ENCODE measurements around the gene SEZ6.
A peak's percentile ranks its signal among the peaks of the same experiment; 100 is the strongest.
"Not testable (repeated sequence)": the region's sequence is repeated elsewhere in the genome, so short reads cannot be mapped to it uniquely, and the experiment has no call there.

The SEZ6 gene

GRCh38 chr17:28935744-28936460 lies 69.9 kb downstream of the SEZ6 start:
- DNase-seq (ENCODE audit: low read depth): no peak

DNA sequence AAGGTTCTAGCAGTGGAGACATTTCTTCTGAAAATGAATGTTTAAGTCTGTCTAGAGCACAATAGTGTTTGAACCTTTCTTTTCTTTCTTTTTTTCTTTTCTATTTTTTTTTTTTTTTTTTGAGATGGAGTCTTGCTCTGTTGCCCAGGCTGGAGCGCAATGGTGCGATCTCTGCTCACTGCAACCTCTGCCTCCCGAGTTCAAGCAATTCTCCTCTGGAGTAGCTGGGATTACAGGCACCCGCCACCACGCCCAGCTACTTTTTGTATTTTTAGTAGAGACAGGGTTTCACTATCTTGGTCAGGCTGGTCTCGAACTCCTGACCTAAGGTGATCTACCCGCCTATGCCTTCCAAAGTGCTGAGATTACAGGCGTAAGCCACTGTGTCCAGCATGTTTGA lies 71.3 kb downstream of the SEZ6 start:
- DNase-seq (ENCODE audit: low read depth): not testable (repeated sequence)

- DNase-seq (ENCODE audit: low read depth): no peak
Measured at GRCh38 chr17:28929787-28930186, 76.0 kb downstream of the SEZ6 start.

- DNase-seq (ENCODE audit: low read depth): no peak
Measured at GRCh38 chr17:28928061-28928460, 77.8 kb downstream of the SEZ6 start.

DNA sequence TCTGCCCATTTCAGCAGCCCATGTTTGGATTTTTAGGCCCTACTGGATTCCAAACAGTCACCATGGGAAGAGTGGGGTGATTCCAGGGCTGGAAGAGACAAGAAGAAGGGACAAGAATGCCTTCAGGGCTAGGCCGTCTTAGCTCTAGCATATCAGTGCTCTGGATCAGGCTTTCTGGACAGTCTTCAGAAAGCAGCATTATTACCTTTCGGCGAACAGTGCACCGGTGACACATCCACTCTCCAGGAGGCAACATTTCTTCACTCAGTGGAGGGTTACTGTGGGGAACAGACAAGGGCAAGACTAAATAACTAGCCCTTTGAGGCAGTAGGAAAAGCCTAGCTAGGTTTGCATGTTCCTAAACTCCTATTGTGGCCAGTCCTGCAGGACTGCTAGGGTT lies 79.0 kb downstream of the SEZ6 start:
- DNase-seq (ENCODE audit: low read depth): no peak

- DNase-seq (ENCODE audit: low read depth): no peak
Measured at GRCh38 chr17:28926366-28926765, 79.5 kb downstream of the SEZ6 start.

GRCh38 chr17:28925912-28926365 lies 79.9 kb downstream of the SEZ6 start:
- DNase-seq (ENCODE audit: low read depth): peak; percentile 80

DNA sequence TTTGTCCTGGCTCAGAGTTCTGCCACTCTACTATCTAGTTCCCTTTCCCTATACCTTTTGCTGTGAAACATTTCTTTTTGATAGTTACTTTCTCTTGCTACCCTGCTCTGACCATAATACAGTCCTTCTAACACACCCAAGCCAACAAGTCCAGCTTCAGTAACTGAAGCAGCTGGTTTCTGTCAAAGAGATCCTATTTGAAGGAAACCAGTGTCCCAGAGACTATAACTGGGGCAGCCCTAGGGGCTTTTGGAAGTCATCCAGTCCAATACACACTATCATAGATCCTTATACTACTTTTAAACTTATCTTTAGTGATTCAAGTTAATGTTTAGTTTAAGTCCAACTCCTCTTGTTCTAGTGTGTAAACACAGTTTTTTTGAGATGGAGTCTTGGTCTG lies 85.6 kb downstream of the SEZ6 start:
- no peak for DNase-seq (ENCODE audit: low read depth)

DNA sequence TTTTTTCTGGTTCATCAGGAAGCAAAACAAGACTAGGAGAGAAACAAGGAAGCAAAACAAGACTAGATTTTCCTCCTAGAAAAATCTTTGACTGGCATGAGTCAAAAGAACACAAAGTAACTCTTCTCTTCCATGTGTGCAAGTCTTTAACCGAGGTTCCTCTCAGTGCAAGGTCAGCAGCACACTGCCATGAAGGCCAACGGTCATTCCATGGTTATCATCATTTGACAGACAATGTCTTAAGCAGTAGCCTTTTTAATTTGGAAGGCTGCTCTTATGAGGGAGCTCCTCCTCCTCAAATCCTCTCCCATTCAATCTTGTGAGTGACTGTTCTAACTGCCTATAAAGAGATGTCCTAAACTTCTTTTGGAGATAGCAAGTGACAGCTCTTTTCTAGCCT lies 87.5 kb downstream of the SEZ6 start:
- no peak for DNase-seq (ENCODE audit: low read depth)

DNA sequence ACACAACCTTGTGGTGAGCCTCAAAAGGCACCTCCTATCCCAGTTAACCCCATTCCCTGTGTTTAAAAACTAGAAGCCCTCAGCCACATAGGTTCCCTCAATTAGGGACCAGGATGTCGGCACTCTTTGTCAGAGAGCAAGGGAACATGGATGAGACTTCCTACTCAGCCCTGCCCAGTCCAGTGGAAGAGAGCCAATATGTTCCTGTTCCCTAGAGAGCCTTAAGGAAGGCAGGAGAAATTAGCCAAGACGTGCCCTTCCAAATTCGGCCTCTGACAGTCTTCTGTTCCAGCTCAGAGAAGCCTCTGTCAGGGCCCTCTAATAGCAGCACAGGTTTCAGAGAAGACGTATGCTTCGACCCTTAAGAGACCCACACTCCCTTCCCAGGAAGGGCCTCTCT lies 88.4 kb downstream of the SEZ6 start:
- no peak for DNase-seq (ENCODE audit: low read depth)

GRCh38 chr17:28917029-28917428 lies 88.8 kb downstream of the SEZ6 start:
- DNase-seq (ENCODE audit: low read depth): no peak

GRCh38 chr17:28916302-28916934 lies 89.4 kb downstream of the SEZ6 start:
- DNase-seq (ENCODE audit: low read depth): no peak

- no peak for DNase-seq (ENCODE audit: low read depth)
Measured at GRCh38 chr17:28912938-28913333, 92.9 kb downstream of the SEZ6 start.

DNA sequence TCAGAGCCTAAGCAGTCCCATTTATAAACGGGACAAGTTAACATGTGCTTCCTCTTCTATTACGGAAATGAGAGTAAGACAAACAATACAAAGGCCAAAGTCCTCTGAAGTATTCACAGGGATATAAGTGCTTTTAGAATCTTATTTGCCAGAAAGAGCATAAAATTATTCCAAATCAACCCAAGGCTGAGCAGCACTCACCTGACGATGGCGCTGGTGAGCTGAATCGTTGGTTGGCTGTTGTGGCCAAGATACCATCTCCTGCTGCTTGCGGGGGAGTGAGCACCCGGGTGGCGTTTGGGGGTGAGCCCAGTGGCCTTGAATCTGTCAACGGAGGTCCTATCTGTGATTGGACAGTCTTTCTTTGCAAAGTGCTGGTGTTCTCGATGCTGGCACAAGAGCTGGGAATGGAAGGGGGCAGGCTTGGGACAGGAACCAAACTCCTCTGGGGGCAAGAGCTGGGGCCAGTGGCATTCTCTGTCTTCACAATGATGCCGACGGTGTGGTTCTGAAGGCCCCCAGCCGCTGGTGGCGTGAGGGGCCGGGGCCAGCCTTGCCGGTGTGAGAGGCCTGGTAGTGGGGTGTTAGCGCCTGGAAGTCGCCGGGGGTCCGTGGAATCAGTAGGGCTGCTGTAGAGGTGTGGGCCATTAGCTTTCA lies 93.4 kb downstream of the SEZ6 start:
- no peak for DNase-seq (ENCODE audit: low read depth)

DNA sequence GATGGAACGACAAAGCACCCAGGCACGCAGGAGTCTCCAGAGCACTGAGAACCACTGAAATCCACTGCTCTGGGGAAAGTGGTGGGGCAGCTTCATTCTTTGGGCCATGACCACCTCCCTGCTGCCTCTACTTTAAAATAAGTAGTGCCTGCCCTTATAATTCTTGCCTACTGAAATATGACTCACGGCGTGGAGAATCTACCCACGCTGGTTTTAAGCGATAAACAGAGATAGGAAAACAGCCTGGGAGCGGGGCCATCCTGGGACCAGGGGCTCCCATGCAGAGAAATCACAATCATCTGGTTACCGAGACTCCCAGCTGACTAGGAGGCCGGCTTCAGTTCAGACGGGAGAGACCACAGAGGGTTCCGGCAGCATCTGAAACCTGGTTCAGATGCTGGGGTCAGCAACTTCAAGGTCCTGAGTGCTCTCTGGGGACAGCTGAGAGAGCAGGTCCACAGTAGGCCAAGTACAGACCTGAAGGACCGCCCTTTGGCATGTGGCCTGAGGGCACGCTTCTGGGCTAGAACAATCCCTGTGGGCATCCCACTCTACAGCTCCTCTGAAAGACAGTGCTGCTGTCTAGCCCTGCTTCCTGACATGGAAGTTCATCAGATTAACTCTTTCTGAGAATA lies 94.3 kb downstream of the SEZ6 start:
- DNase-seq (ENCODE audit: low read depth): no peak

GRCh38 chr17:28910534-28910933 lies 95.3 kb downstream of the SEZ6 start:
- DNase-seq (ENCODE audit: low read depth): no peak

- peak; percentile 49 for DNase-seq (ENCODE audit: low read depth)
Measured at GRCh38 chr17:28908640-28909167, 97.1 kb downstream of the SEZ6 start.

- no peak for DNase-seq (ENCODE audit: low read depth)
Measured at GRCh38 chr17:28907709-28908475, 97.9 kb downstream of the SEZ6 start.

- DNase-seq (ENCODE audit: low read depth): no peak
Measured at GRCh38 chr17:28906706-28907438, 99.0 kb downstream of the SEZ6 start.

- DNase-seq (ENCODE audit: low read depth): no peak
Measured at GRCh38 chr17:28906276-28906675, 99.6 kb downstream of the SEZ6 start.

Data from HS-5 (cell line).